Trophoblast cell (in vitro differentiated cells and primary cell): ENCODE measurements around the gene TBCD.

Experiments used
- DNase-seq, 2 donors: peaks; one replicate each; pipeline ENCODE4 v3.0.0-alpha.2; 2016
- H2AFZ ChIP-seq: 2 replicates; pipeline ENCODE4 v1.6.1; 2013; ENCODE audit warnings: low read length, moderate library complexity, mild to moderate bottlenecking; ENCODE audit not compliant: insufficient read depth, poor library complexity
- H2AK5ac ChIP-seq: 2 replicates; pipeline ENCODE4 v1.6.1; 2013; ENCODE audit warnings: mild to moderate bottlenecking, low read length
- H2BK120ac ChIP-seq: 2 replicates; pipeline ENCODE4 v1.6.1; 2013; ENCODE audit warnings: low read length, mild to moderate bottlenecking, moderate library complexity; ENCODE audit not compliant: insufficient read depth, poor library complexity
- H2BK12ac ChIP-seq: 2 replicates; pipeline ENCODE4 v1.6.1; 2013; ENCODE audit warnings: mild to moderate bottlenecking, low read length, moderate library complexity
- H2BK5ac ChIP-seq: 2 replicates; pipeline ENCODE4 v1.6.1; 2013; ENCODE audit warnings: low read length, low read depth, moderate library complexity, mild to moderate bottlenecking; ENCODE audit not compliant: poor library complexity
- H3K14ac ChIP-seq: 2 replicates; pipeline ENCODE4 v1.6.1; 2013; ENCODE audit warnings: mild to moderate bottlenecking, low read length
- H3K18ac ChIP-seq: 2 replicates; pipeline ENCODE4 v1.6.1; 2013; ENCODE audit warnings: mild to moderate bottlenecking, low read length
- H3K23ac ChIP-seq: 2 replicates; pipeline ENCODE4 v1.6.1; 2013; ENCODE audit warnings: low read length
- H3K27ac ChIP-seq: 2 replicates; pipeline ENCODE4 v1.5.1; 2013; ENCODE audit warnings: low read depth, mild to moderate bottlenecking, inconsistent platforms, low read length, moderate library complexity
- H3K27me3 ChIP-seq: 2 replicates; pipeline ENCODE4 v1.6.1; 2013; ENCODE audit warnings: inconsistent platforms, mild to moderate bottlenecking, low read length, moderate library complexity; ENCODE audit not compliant: insufficient read depth
- H3K36me3 ChIP-seq, 2 experiments: 1 replicate in 1 of 2; 2 replicates in 1 of 2; pipeline ENCODE4 v1.6.1; 2013; ENCODE audit warnings: low read length in 2 of 2, mild to moderate bottlenecking in 2 of 2, moderate library complexity in 1 of 2; ENCODE audit not compliant: insufficient read depth in 2 of 2, control insufficient read depth in 1 of 2
- H3K4ac ChIP-seq: 2 replicates; pipeline ENCODE4 v1.6.1; 2013; ENCODE audit warnings: low read depth, mild to moderate bottlenecking, low read length, moderate library complexity
- H3K4me1 ChIP-seq, 2 experiments: 1 replicate in 1 of 2; 2 replicates in 1 of 2; pipeline ENCODE4 v1.6.1; 2013; ENCODE audit warnings: low read length in 2 of 2, mild to moderate bottlenecking in 2 of 2, moderate library complexity in 1 of 2; ENCODE audit not compliant: insufficient read depth in 2 of 2, control insufficient read depth in 1 of 2
- H3K4me2 ChIP-seq: 2 replicates; pipeline ENCODE4 v1.6.1; 2013; ENCODE audit warnings: inconsistent platforms, mild to moderate bottlenecking, low read length, moderate library complexity
- H3K4me3 ChIP-seq: 2 replicates; pipeline ENCODE4 v1.5.1; 2013; ENCODE audit warnings: mild to moderate bottlenecking, low read depth, low read length, inconsistent platforms
- H3K79me1 ChIP-seq: one replicate; pipeline ENCODE4 v1.6.1; 2013; ENCODE audit warnings: low read length
- H3K79me2 ChIP-seq: 2 replicates; pipeline ENCODE4 v1.6.1; 2013; ENCODE audit warnings: low read length, mild to moderate bottlenecking; ENCODE audit not compliant: control insufficient read depth, insufficient read depth, poor library complexity
- H3K9ac ChIP-seq: 2 replicates; pipeline ENCODE4 v1.6.1; 2013; ENCODE audit warnings: mild to moderate bottlenecking, low read length
- H3K9me3 ChIP-seq: 2 replicates; pipeline ENCODE4 v1.6.1; 2013; ENCODE audit warnings: low read depth, mild to moderate bottlenecking, control low read depth, inconsistent platforms, low read length; ENCODE audit not compliant: insufficient read depth
- H4K12ac ChIP-seq: 2 replicates; pipeline ENCODE4 v1.6.1; 2013; ENCODE audit warnings: low read depth, mild to moderate bottlenecking, low read length, moderate library complexity
- H4K8ac ChIP-seq: 2 replicates; pipeline ENCODE4 v1.6.1; 2013; ENCODE audit warnings: low read depth, mild to moderate bottlenecking, low read length, moderate library complexity
- H4K91ac ChIP-seq: one replicate; pipeline ENCODE4 v1.6.1; 2013; ENCODE audit warnings: low read depth, mild to moderate bottlenecking, low read length, moderate library complexity
- WGBS: extraction: QIAGEN DNeasy Blood & Tissue Kit; methylation state at CpG from one replicate; pipeline ENCODE4 v1.1.7; 2013; ENCODE audit warnings: missing lambda C conversion rate; ENCODE audit not compliant: insufficient read length, insufficient coverage; ENCODE audit errors: extremely low coverage; 5-methylcytosine and 5-hydroxymethylcytosine counted together

Gene TBCD

DNA sequence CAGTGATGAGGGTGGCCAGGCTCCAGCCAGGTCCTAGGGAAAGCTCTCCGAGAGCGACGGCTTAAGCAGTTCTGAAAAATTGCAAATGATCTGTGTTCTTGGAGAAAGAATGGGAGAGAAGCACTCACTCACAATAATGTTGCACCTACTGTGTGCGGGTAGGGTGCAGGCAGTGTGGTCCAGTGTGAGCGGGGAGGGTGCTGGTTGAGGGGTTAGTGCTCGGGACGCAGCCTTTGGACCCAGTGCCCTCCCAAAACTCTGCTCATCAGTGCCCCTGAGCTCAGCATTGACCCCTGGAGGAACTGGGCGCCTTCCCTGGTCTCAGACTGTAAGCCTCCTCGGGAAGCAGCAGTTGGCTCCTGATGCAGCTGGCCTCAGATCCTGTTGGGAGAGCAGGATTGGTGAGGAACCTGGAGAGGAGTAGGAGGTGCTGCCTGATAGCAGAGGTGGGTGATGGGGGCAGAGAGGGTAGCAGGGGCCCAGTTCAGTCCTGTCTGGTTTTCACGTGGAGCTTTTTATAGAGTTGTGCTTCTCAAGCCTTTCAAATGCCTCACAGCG lies 111.6 kb downstream of the TBCD start:
- H2AFZ ChIP-seq, result peak overlapping the region; percentile 2
- no peak overlapping the region for H4K12ac ChIP-seq
- H3K36me3 ChIP-seq, result no peaks in the 10 kb centered on the region
- peak overlapping the region; percentile 13 for H3K4ac ChIP-seq
- H3K27me3 ChIP-seq, result no peaks in the 10 kb centered on the region
- H2AK5ac ChIP-seq, result peak overlapping the region; percentile 33
- no CpG with 5 or more reads among the region's 11 CpGs for WGBS
- peak overlapping the region; percentile 74 for H4K91ac ChIP-seq
- peak overlapping the region; percentile 58 for H3K18ac ChIP-seq
- H3K14ac ChIP-seq, result peak overlapping the region; percentile 54
- peak overlapping the region; percentile 12 for H4K8ac ChIP-seq
- H3K23ac ChIP-seq, result no peak overlapping the region
- no peak overlapping the region for H3K9ac ChIP-seq
- H3K4me2 ChIP-seq, result peak overlapping the region; percentile 11
- peaks cover 18% of the 10 kb centered on the region for H3K79me2 ChIP-seq
- H2BK5ac ChIP-seq, result peak overlapping the region; percentile 13
- no peak for DNase-seq
- no peak overlapping the region for H3K4me3 ChIP-seq
- H3K4me1 ChIP-seq, result peaks cover 70 to 72% of the 10 kb centered on the region in 2 experiments
- peak overlapping the region; percentile 6 for H2BK120ac ChIP-seq
- peaks cover 50% of the 10 kb centered on the region for H3K79me1 ChIP-seq
- peak overlapping the region; percentile 6 for H3K27ac ChIP-seq
- H3K9me3 ChIP-seq, result peaks cover 3% of the 10 kb centered on the region
- H2BK12ac ChIP-seq, result peak overlapping the region; percentile 51

DNA sequence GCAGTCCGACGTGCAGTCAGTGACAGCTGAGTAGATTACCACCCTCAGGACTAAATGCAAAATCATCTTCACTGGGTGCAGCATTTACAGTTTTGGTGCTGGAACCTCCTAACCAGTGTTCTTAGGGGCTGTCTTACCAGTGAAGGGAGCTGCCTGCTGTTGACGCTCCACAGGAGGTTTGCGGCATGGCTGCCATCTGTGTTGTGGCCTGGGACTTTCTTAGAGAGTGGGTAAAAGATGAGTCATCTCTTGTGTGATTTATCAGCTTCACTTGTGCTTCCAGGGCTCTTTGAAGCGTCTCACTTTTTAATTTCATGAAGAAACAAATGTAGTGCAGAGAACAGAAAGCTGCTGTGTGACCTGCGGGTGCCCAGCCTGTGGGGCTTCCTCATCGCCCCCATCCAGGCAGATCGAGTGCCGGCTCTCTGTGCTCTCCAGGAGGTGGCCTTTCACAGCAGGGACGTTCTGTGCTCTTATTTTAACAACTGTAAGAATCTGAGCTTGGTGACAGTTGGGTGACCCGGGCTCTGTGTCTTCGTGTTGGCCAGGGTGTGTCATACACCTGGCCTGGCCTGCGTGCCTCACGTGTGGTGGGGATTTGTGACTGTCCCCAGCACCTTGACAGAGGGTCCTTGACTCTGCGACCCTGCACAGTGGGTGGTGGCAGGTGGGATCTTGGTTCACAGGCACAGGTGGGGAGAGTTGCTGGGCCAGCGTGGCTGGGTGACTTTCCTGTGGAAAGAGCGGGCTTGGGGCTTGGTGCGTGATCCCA lies 112.3 kb downstream of the TBCD start:
- Histone ChIP-seq H2AFZ (no peak overlapping the region), H3K14ac (peak overlapping the region; percentile 56), H4K91ac (peak overlapping the region; percentile 41), H3K23ac (no peak overlapping the region), H3K9me3 (peaks cover 3% of the 10 kb centered on the region), H3K27ac (peak overlapping the region; percentile 6), H2BK5ac (no peak overlapping the region), H3K79me1 (peaks cover 43% of the 10 kb centered on the region), H3K79me2 (peaks cover 13% of the 10 kb centered on the region), H2BK120ac (peak overlapping the region; percentile 70), H2AK5ac (peak overlapping the region; percentile 67), H2BK12ac (peak overlapping the region; percentile 37), H3K4ac (no peak overlapping the region), H3K4me3 (no peak overlapping the region), H4K12ac (no peak overlapping the region), H3K18ac (peak overlapping the region; percentile 66), H3K27me3 (no peaks in the 10 kb centered on the region), H4K8ac (no peak overlapping the region), H3K36me3 (no peaks in the 10 kb centered on the region), H3K9ac (no peak overlapping the region), H3K4me1 (peaks cover 64 to 66% of the 10 kb centered on the region in 2 experiments), H3K4me2 (peak overlapping the region; percentile 11)
- no CpG with 5 or more reads among the region's 18 CpGs for WGBS
- peak in 1 of 2 donors; percentile 42 for DNase-seq

GRCh38 chr17:82864713-82865248 lies 112.9 kb downstream of the TBCD start:
- no CpG with 5 or more reads among the region's 16 CpGs for WGBS
- Histone ChIP-seq H3K9ac (no peak overlapping the region), H3K9me3 (peaks cover 3% of the 10 kb centered on the region), H3K79me1 (peaks cover 37% of the 10 kb centered on the region), H3K79me2 (peaks cover 7% of the 10 kb centered on the region), H3K4me1 (peaks cover 58 to 60% of the 10 kb centered on the region in 2 experiments), H3K4ac (no peak overlapping the region), H3K36me3 (no peaks in the 10 kb centered on the region), H2AFZ (no peak overlapping the region), H3K18ac (peak overlapping the region; percentile 66), H3K14ac (peak overlapping the region; percentile 6), H2BK5ac (no peak overlapping the region), H3K27me3 (no peaks in the 10 kb centered on the region), H3K27ac (no peak overlapping the region), H4K8ac (no peak overlapping the region), H2BK12ac (peak overlapping the region; percentile 20), H2BK120ac (peak overlapping the region; percentile 70), H2AK5ac (peak overlapping the region; percentile 66), H4K91ac (peak overlapping the region; percentile 52), H4K12ac (no peak overlapping the region), H3K23ac (no peak overlapping the region), H3K4me2 (no peak overlapping the region), H3K4me3 (no peak overlapping the region)
- peak in 1 of 2 donors; percentile 67 for DNase-seq

- Histone ChIP-seq H3K9ac (no peak overlapping the region), H2BK12ac (peak overlapping the region; percentile 20), H3K4ac (peak overlapping the region; percentile 20), H3K18ac (peak overlapping the region; percentile 33), H3K36me3 (peaks cover 3% of the 10 kb centered on the region in 2 experiments), H3K79me1 (peaks cover 32% of the 10 kb centered on the region), H4K91ac (peak overlapping the region; percentile 52), H2AK5ac (peak overlapping the region; percentile 66), H3K23ac (no peak overlapping the region), H3K79me2 (peaks cover 7% of the 10 kb centered on the region), H2AFZ (no peak overlapping the region), H3K27ac (no peak overlapping the region), H3K14ac (peak overlapping the region; percentile 6), H2BK120ac (peak overlapping the region; percentile 39), H3K4me3 (no peak overlapping the region), H3K9me3 (peaks cover 3% of the 10 kb centered on the region), H4K8ac (no peak overlapping the region), H3K4me2 (no peak overlapping the region), H2BK5ac (no peak overlapping the region), H3K27me3 (no peaks in the 10 kb centered on the region), H3K4me1 (peaks cover 53 to 55% of the 10 kb centered on the region in 2 experiments), H4K12ac (no peak overlapping the region)
- no peak for DNase-seq
- WGBS, result no CpG with 5 or more reads among the region's 23 CpGs
Measured at GRCh38 chr17:82865274-82865673, 113.4 kb downstream of the TBCD start.
